ENCODE measurements around the gene CLMN. TPM values are rescaled to one million over a fixed set of nuclear protein-coding genes. Genes with fewer than 3 reads are reported as not detected.

The CLMN gene
- total and polyA plus RNA-seq, 2 donors (not counting 3 experiments of a cell fraction or from before 2014, with no cell fraction given) = 0.72 to 9.6 TPM

DNA sequence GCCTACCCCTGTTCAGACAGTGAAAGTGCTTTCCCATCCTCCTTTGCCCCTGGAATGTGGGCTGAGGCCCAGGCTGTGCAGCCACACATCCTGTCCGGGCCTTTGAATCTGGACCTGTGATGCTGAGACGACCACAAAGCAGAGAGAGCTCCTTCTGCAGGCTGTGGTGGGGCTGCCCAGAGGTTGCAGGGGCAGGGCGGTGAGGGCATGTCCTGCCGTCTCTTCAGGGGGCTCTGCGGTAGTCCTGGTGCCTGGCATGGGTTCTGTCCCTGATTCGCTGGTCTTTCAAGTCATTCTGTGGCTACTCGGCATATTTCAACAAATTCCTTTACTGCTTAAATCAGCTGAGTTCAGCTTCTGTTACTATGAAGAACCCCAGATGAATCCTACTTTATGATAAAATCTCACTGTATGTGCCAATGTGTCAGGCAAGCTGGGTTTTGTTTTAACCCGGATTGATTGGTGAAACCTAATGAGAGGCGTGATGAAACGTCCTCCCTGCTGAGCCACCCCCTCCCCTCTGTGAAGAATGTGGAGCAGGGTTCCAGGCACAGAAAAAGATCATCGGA lies 99.0 kb downstream of the CLMN start:
- CTCF ChIA-PET = interaction anchor here (0.6 to 1.0 kb wide), 2 partner anchors 23 to 149 kb away, joined by 3 to 4 read pairs; no protein-coding TSS in a partner anchor
- no peak for DNase-seq (ENCODE audit: low read depth, low spot score)
- Histone ChIP-seq H3K79me2 (ENCODE audit: control insufficient read depth, insufficient read depth, low read length) (no peaks in the 10 kb centered on the region), H3K4me3 (replicated peaks in 1 of 3; ENCODE audit: insufficient read depth in 1 of 3, low read depth in 1 of 3, low read length in 3 of 3) (no peak overlapping the region), H3K4me2 (ENCODE audit: insufficient read depth, low read length) (no peak overlapping the region), H3K36me3 (ENCODE audit: control insufficient read depth in 2 of 2, extremely low read depth in 1 of 2, insufficient read depth in 2 of 2, low read length in 2 of 2) (no peaks in the 10 kb centered on the region), H3K27ac (ENCODE audit: insufficient read depth, low read depth, low read length) (no peak overlapping the region), H3K9me3 (replicated peaks; ENCODE audit: control insufficient read depth, insufficient read depth, low read length) (no peaks in the 10 kb centered on the region), H3K4me1 (ENCODE audit: control insufficient read depth, extremely low read depth, insufficient read depth, low read length) (no peaks in the 10 kb centered on the region), H3K9ac (replicated peaks; ENCODE audit: extremely low read depth, insufficient read depth, low read length) (no peak overlapping the region), H3K9me1 (replicated peaks; ENCODE audit: control insufficient read depth, extremely low read depth, insufficient read depth, low read length) (no peaks in the 10 kb centered on the region), H2AFZ (ENCODE audit: low read depth, low read length) (no peak overlapping the region), H3K27me3 (ENCODE audit: control insufficient read depth in 2 of 2, insufficient read depth in 2 of 2, low read length in 2 of 2) (no peaks in the 10 kb centered on the region), H4K20me1 (replicated peaks; ENCODE audit: control insufficient read depth, extremely low read depth, insufficient read depth, low read length) (no peaks in the 10 kb centered on the region)
- POLR2A ChIA-PET = no interaction called here
- intact Hi-C loops (cut with micrococcal nuclease) = no loop called here
- FAIRE-seq = no peak
- TF ChIP-seq FOS (IDR thresholded peaks at IDR 0.05; ENCODE audit: borderline replicate concordance, insufficient read depth, low read length) (no peak), POLR2AphosphoS5 (IDR thresholded peaks at IDR 0.05; ENCODE audit: insufficient read depth, low read depth, low read length) (no peak), MYC (IDR thresholded peaks at IDR 0.05; ENCODE audit: low read depth, low read length) (no peak), POLR2A (IDR thresholded peaks at IDR 0.05; ENCODE audit: low read depth, low read length) (no peak), EZH2 (IDR thresholded peaks at IDR 0.05; ENCODE audit: borderline replicate concordance, low read depth, low read length, severe bottlenecking) (no peak), GATA2 (IDR thresholded peaks at IDR 0.05; ENCODE audit: insufficient read depth, insufficient read length, low read depth, low read length) (no peak), JUN (IDR thresholded peaks at IDR 0.05; ENCODE audit: borderline replicate concordance, insufficient read depth, insufficient read length, low read depth) (no peak)
- TF ChIP-seq, protein P1, sequence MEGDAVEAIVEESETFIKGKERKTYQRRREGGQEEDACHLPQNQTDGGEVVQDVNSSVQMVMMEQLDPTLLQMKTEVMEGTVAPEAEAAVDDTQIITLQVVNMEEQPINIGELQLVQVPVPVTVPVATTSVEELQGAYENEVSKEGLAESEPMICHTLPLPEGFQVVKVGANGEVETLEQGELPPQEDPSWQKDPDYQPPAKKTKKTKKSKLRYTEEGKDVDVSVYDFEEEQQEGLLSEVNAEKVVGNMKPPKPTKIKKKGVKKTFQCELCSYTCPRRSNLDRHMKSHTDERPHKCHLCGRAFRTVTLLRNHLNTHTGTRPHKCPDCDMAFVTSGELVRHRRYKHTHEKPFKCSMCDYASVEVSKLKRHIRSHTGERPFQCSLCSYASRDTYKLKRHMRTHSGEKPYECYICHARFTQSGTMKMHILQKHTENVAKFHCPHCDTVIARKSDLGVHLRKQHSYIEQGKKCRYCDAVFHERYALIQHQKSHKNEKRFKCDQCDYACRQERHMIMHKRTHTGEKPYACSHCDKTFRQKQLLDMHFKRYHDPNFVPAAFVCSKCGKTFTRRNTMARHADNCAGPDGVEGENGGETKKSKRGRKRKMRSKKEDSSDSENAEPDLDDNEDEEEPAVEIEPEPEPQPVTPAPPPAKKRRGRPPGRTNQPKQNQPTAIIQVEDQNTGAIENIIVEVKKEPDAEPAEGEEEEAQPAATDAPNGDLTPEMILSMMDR (IDR thresholded peaks at IDR 0.05; ENCODE audit: extremely low read depth in 1 of 2, insufficient read depth in 1 of 2, low read depth in 1 of 2, low read length in 2 of 2) = no peak
- TF ChIP-seq, protein P2, sequence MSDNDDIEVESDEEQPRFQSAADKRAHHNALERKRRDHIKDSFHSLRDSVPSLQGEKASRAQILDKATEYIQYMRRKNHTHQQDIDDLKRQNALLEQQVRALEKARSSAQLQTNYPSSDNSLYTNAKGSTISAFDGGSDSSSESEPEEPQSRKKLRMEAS (IDR thresholded peaks at IDR 0.05; ENCODE audit: insufficient read depth, insufficient read length) = no peak
- dilution Hi-C loops (cut with MboI; ENCODE audit: extremely low pct_ligation_motif_present, low sequenced_read_pairs) = no loop called here
- no TSS peak for BruUV-seq (replicated peaks)
